Measurements from ENCODE around the gene PTCH1.

The PTCH1 gene

GRCh38 chr9:95411054-95411892, 105.5 kb downstream of the PTCH1 start:
- DNase-seq: no peak

GRCh38 chr9:95409650-95410426, 106.9 kb downstream of the PTCH1 start:
- no peak for DNase-seq

- no peak for DNase-seq
These were observed 109.2 kb downstream of the PTCH1 start for GRCh38 chr9:95407524-95407923.

- no peak for DNase-seq
These were observed 110.7 kb downstream of the PTCH1 start for GRCh38 chr9:95406121-95406520.

- DNase-seq: no peak
These were observed 117.5 kb downstream of the PTCH1 start for GRCh38 chr9:95399261-95399660.

Data from amygdala (tissue), 56 donors.